Suprapubic skin (tissue), 4 donors: ENCODE data around the gene PRSS48. TPM values are rescaled to one million over a fixed set of nuclear protein-coding genes. Genes with fewer than 3 reads are reported as not detected.

Source experiments
- DNase-seq, 2 donors: peaks; one replicate each; pipeline ENCODE4 v3.0.0-alpha.2; 2019; ENCODE audit warnings: low spot score in 2 of 2
- H3K27ac ChIP-seq: fragments of 200-600 bp; sonication (generic); one replicate; pipeline ENCODE4 v1.5.1; 2019
- H3K27me3 ChIP-seq: fragments of 200-600 bp; sonication (generic); one replicate; pipeline ENCODE4 v1.5.1; 2019
- H3K36me3 ChIP-seq: fragments of 200-600 bp; sonication (generic); one replicate; pipeline ENCODE4 v1.5.1; 2019
- H3K4me1 ChIP-seq: fragments of 200-600 bp; sonication (generic); one replicate; pipeline ENCODE4 v1.5.1; 2019
- H3K4me3 ChIP-seq: fragments of 200-600 bp; sonication (generic); one replicate; pipeline ENCODE4 v1.5.1; 2019; ENCODE audit warnings: mild to moderate bottlenecking
- H3K9me3 ChIP-seq: fragments of 200-600 bp; sonication (generic); one replicate; pipeline ENCODE4 v1.5.1; 2019
- CTCF ChIP-seq, 2 donors: fragments of 200-600 bp in 1 of 2; fragments of 450-650 bp in 1 of 2; sonication (generic) in 1 of 2; IDR thresholded peaks; one replicate each; pipeline ENCODE4 v1.5.1; 2016 to 2019; ENCODE audit warnings: antibody characterized with exemption in 2 of 2, mild to moderate bottlenecking in 1 of 2, moderate library complexity in 1 of 2
- EP300 ChIP-seq: sonication (generic); formaldehyde crosslinking; IDR thresholded peaks from one replicate; pipeline ENCODE4 v1.6.1; 2017; ENCODE audit warnings: antibody characterized with exemption
- POLR2A ChIP-seq, 2 donors: fragments of 450-650 bp; IDR thresholded peaks; one replicate each; pipeline ENCODE4 v1.6.1; 2017; ENCODE audit warnings: antibody characterized with exemption in 2 of 2, mild to moderate bottlenecking in 2 of 2, moderate library complexity in 2 of 2
- POLR2AphosphoS5 ChIP-seq, 3 donors: sonication (generic); formaldehyde crosslinking; IDR thresholded peaks; one replicate each; pipeline ENCODE4 v1.6.1; 2017; ENCODE audit warnings: antibody characterized with exemption in 3 of 3
- WGBS: methylation state at CpG from one replicate; pipeline ENCODE4 v1.1.5; 2018; 5-methylcytosine and 5-hydroxymethylcytosine counted together
- total RNA-seq, 4 donors: library from RNA; depleted of rRNA; stranded (reverse); fragments of >200 nt; gene quantifications; one replicate each; pipeline ENCODE4 v1.1.0, GENCODE V29; 2016

PRSS48 gene
- total RNA-seq, 4 donors from 2014 or later = not detected

- no peak for TF ChIP-seq EP300
- no peak for TF ChIP-seq CTCF (IDR thresholded peaks at IDR 0.05)
- no peak for TF ChIP-seq POLR2AphosphoS5 (IDR thresholded peaks at IDR 0.05)
- no peak for TF ChIP-seq POLR2A (IDR thresholded peaks at IDR 0.05)
- Histone ChIP-seq H3K36me3 (no peaks in the 10 kb centered on the region), H3K27ac (peak overlapping the region; percentile 95), H3K27me3 (no peaks in the 10 kb centered on the region), H3K4me3 (peak overlapping the region; percentile 94), H3K4me1 (peaks cover 39% of the 10 kb centered on the region), H3K9me3 (no peaks in the 10 kb centered on the region)
- DNase-seq = no peak
- 30% methylated on average over 6 of the region's 6 CpGs for WGBS
Measured at GRCh38 chr4:151325949-151326246, 48.9 kb downstream of the PRSS48 start.

- Histone ChIP-seq H3K4me3 (no peak overlapping the region), H3K9me3 (no peaks in the 10 kb centered on the region), H3K36me3 (no peaks in the 10 kb centered on the region), H3K27me3 (no peaks in the 10 kb centered on the region), H3K4me1 (peaks cover 9% of the 10 kb centered on the region), H3K27ac (no peak overlapping the region)
- no peak for DNase-seq
- TF ChIP-seq EP300 (no peak), CTCF (IDR thresholded peaks at IDR 0.05) (no peak)
- 81% methylated on average over 4 of the region's 4 CpGs for WGBS
Measured at GRCh38 chr4:151329217-151330007, 52.5 kb downstream of the PRSS48 start.

GRCh38 chr4:151331276-151332042 lies 54.5 kb downstream of the PRSS48 start:
- no peak overlapping the region for H3K27ac ChIP-seq
- 77% methylated on average over 1 of the region's 1 CpG for WGBS
- DNase-seq = no peak

GRCh38 chr4:151339467-151339866 lies 62.5 kb downstream of the PRSS48 start:
- Histone ChIP-seq H3K9me3 (no peaks in the 10 kb centered on the region), H3K27ac (no peak overlapping the region), H3K27me3 (no peaks in the 10 kb centered on the region), H3K4me3 (no peak overlapping the region), H3K36me3 (no peaks in the 10 kb centered on the region), H3K4me1 (no peaks in the 10 kb centered on the region)
- TF ChIP-seq CTCF (IDR thresholded peaks at IDR 0.05) (no peak), EP300 (no peak), POLR2A (IDR thresholded peaks at IDR 0.05) (no peak), POLR2AphosphoS5 (IDR thresholded peaks at IDR 0.05) (no peak)
- WGBS = 53% methylated on average over 2 of the region's 2 CpGs
- DNase-seq = no peak

More at GRCh38 chr4:151331276-151332042, 54.5 kb downstream of the PRSS48 start:
- Histone ChIP-seq H3K9me3 (no peaks in the 10 kb centered on the region), H3K4me1 (no peaks in the 10 kb centered on the region), H3K4me3 (no peak overlapping the region), H3K36me3 (no peaks in the 10 kb centered on the region), H3K27me3 (no peaks in the 10 kb centered on the region)
- TF ChIP-seq EP300 = no peak

GRCh38 chr4:151340751-151341385 lies 63.9 kb downstream of the PRSS48 start:
- Histone ChIP-seq H3K4me3 (no peak overlapping the region), H3K36me3 (no peaks in the 10 kb centered on the region), H3K4me1 (no peaks in the 10 kb centered on the region), H3K9me3 (no peaks in the 10 kb centered on the region), H3K27me3 (no peaks in the 10 kb centered on the region), H3K27ac (no peak overlapping the region)
- WGBS = 90% methylated on average over 5 of the region's 5 CpGs
- DNase-seq = no peak
- TF ChIP-seq CTCF (IDR thresholded peaks at IDR 0.05) = no peak

Other genes starting within 250 kb of the PRSS48 start
- gene RPS3A, start 177.5 kb upstream of the PRSS48 start, total RNA-seq = 1,000 to 10,000 TPM; 1,929 to 3,582 (median 3,090) TPM
- gene SH3D19, start 48.4 kb downstream of the PRSS48 start, total RNA-seq = 100 to 1,000 TPM in 1 of 4 donors, 10 to 100 TPM in 3; 54.4 to 148 (median 79.1) TPM
- gene FHIP1A, start 132.0 kb downstream of the PRSS48 start, total RNA-seq = 100 to 1,000 TPM in 3 of 4 donors, 10 to 100 TPM in 1; 90.3 to 105 (median 101) TPM